ENCODE measurements around the gene FRRS1.

GRCh38 chr1:99675994-99676393, 90.4 kb downstream of the FRRS1 start:
- no peak for TF ChIP-seq WRNIP1 (IDR thresholded peaks at IDR 0.05; ENCODE audit: borderline replicate concordance, low read depth, low read length)
- no peak for TF ChIP-seq ZNF274 (IDR thresholded peaks at IDR 0.05; ENCODE audit: insufficient read depth, insufficient read length)
- no peak for TF ChIP-seq MYC (IDR thresholded peaks at IDR 0.05; ENCODE audit: insufficient read depth, insufficient read length, insufficient replicate concordance, low read length, severe bottlenecking)
- TF ChIP-seq CTCF (IDR thresholded peaks at IDR 0.05 in 2 of 3, conservative IDR thresholded peaks at IDR 0.05 in 1 of 3; ENCODE audit: control insufficient read depth in 2 of 3, extremely low read depth in 1 of 3, insufficient read depth in 1 of 3, low read depth in 3 of 3, low read length in 3 of 3) = no peak
- no peak for TF ChIP-seq BCL3 (IDR thresholded peaks at IDR 0.05; ENCODE audit: borderline replicate concordance, insufficient read depth, low read depth, low read length, poor library complexity, severe bottlenecking)
- no peak for TF ChIP-seq SMC3 (IDR thresholded peaks at IDR 0.05; ENCODE audit: borderline replicate concordance, low read length)
- no peak for TF ChIP-seq TAF1 (IDR thresholded peaks at IDR 0.05; ENCODE audit: borderline replicate concordance, low read depth, low read length)
- TF ChIP-seq NFYA (IDR thresholded peaks at IDR 0.05; ENCODE audit: borderline replicate concordance, low read depth, low read length) = no peak
- no peak for TF ChIP-seq IRF4 (IDR thresholded peaks at IDR 0.05; ENCODE audit: low read depth, low read length)
- no peak for TF ChIP-seq MTA2 (IDR thresholded peaks at IDR 0.05; ENCODE audit: low read depth)
- no peak for TF ChIP-seq JUNB (IDR thresholded peaks at IDR 0.05)
